NCI-H226 (cell line): ENCODE results near the gene YY1.
"Not testable (repeated sequence)": the region's sequence is repeated elsewhere in the genome, so short reads cannot be mapped to it uniquely, and the experiment has no call there.

Source experiments
- DNase-seq: peaks from one replicate; pipeline ENCODE4 v3.0.0-alpha.2; 2015

The YY1 gene

GRCh38 chr14:100246809-100247428 is 8.0 kb downstream of the YY1 start:
- DNase-seq = peak; percentile 31

GRCh38 chr14:100250732-100251465 is 12.0 kb downstream of the YY1 start:
- DNase-seq = no peak

GRCh38 chr14:100252684-100253083 is 13.7 kb downstream of the YY1 start:
- DNase-seq = no peak

- DNase-seq = no peak
These were observed 17.5 kb downstream of the YY1 start for GRCh38 chr14:100256339-100256895.

- no peak for DNase-seq
These were observed 22.7 kb downstream of the YY1 start for GRCh38 chr14:100261621-100262020.

- DNase-seq = no peak
These were observed 23.6 kb downstream of the YY1 start for GRCh38 chr14:100262545-100262944.

GRCh38 chr14:100263141-100263540 is 24.2 kb downstream of the YY1 start:
- DNase-seq = no peak

GRCh38 chr14:100267990-100268389 is 29.0 kb downstream of the YY1 start:
- no peak for DNase-seq

GRCh38 chr14:100268591-100269207 is 29.8 kb downstream of the YY1 start:
- no peak for DNase-seq

GRCh38 chr14:100271247-100271939 is 32.4 kb downstream of the YY1 start:
- no peak for DNase-seq

GRCh38 chr14:100274250-100274649 is 35.3 kb downstream of the YY1 start:
- no peak for DNase-seq

GRCh38 chr14:100275214-100275613 is 36.3 kb downstream of the YY1 start:
- no peak for DNase-seq

- DNase-seq = peak; percentile 53
These were observed 39.8 kb downstream of the YY1 start for GRCh38 chr14:100278702-100279101.

- no peak for DNase-seq
These were observed 40.2 kb downstream of the YY1 start for GRCh38 chr14:100279133-100279532.

- DNase-seq = no peak
These were observed 40.6 kb downstream of the YY1 start for GRCh38 chr14:100279563-100279962.

- DNase-seq = no peak
These were observed 42.5 kb downstream of the YY1 start for GRCh38 chr14:100281286-100282082.

GRCh38 chr14:100282083-100282350 is 43.1 kb downstream of the YY1 start:
- DNase-seq = no peak

- no peak for DNase-seq
These were observed 43.9 kb downstream of the YY1 start for GRCh38 chr14:100282766-100283419.

GRCh38 chr14:100283436-100283835 is 44.5 kb downstream of the YY1 start:
- DNase-seq = not testable (repeated sequence)

GRCh38 chr14:100283984-100284881 is 45.3 kb downstream of the YY1 start:
- DNase-seq = no peak
